Hematopoietic multipotent progenitor cell treated with erythropoietin and hydrocortisone succinate and interleukin-3 and kit ligand, for 6 days (in vitro differentiated cells): Measurements from ENCODE around the gene PRKAR1A.

Experiments
- DNase-seq: peaks from one replicate; pipeline ENCODE4 v3.0.0-alpha.2; 2015

Gene PRKAR1A

GRCh38 chr17:68544111-68544915 lies 32.1 kb downstream of the PRKAR1A start:
- DNase-seq = no peak

- no peak for DNase-seq
Measured at GRCh38 chr17:68556551-68556950, 44.3 kb downstream of the PRKAR1A start.

- no peak for DNase-seq
Measured at GRCh38 chr17:68559316-68559715, 47.1 kb downstream of the PRKAR1A start.

GRCh38 chr17:68560966-68561720 lies 48.9 kb downstream of the PRKAR1A start:
- DNase-seq = no peak

- DNase-seq = no peak
Measured at GRCh38 chr17:68562736-68563135, 50.5 kb downstream of the PRKAR1A start.

GRCh38 chr17:68564415-68565111 lies 52.3 kb downstream of the PRKAR1A start:
- DNase-seq = no peak

GRCh38 chr17:68565661-68566441 lies 53.6 kb downstream of the PRKAR1A start:
- DNase-seq = no peak

- DNase-seq = no peak
Measured at GRCh38 chr17:68566442-68566738, 54.2 kb downstream of the PRKAR1A start.

- DNase-seq = no peak
Measured at GRCh38 chr17:68567035-68567434, 54.8 kb downstream of the PRKAR1A start.

- DNase-seq = no peak
Measured at GRCh38 chr17:68567581-68567980, 55.4 kb downstream of the PRKAR1A start.

GRCh38 chr17:68568581-68568980 lies 56.4 kb downstream of the PRKAR1A start:
- no peak for DNase-seq

- no peak for DNase-seq
Measured at GRCh38 chr17:68569346-68569745, 57.1 kb downstream of the PRKAR1A start.

- no peak for DNase-seq
Measured at GRCh38 chr17:68570526-68570925, 58.3 kb downstream of the PRKAR1A start.

- DNase-seq = peak; percentile 13
Measured at GRCh38 chr17:68572138-68572842, 60.1 kb downstream of the PRKAR1A start.

- no peak for DNase-seq
Measured at GRCh38 chr17:68573338-68573737, 61.1 kb downstream of the PRKAR1A start.

- no peak for DNase-seq
Measured at GRCh38 chr17:68576137-68576536, 63.9 kb downstream of the PRKAR1A start.

GRCh38 chr17:68576811-68577496 lies 64.7 kb downstream of the PRKAR1A start:
- DNase-seq = no peak

GRCh38 chr17:68577497-68577821 lies 65.2 kb downstream of the PRKAR1A start:
- DNase-seq = no peak

GRCh38 chr17:68578236-68578635 lies 66.0 kb downstream of the PRKAR1A start:
- DNase-seq = no peak

- DNase-seq = no peak
Measured at GRCh38 chr17:68579194-68579927, 67.1 kb downstream of the PRKAR1A start.

GRCh38 chr17:68580236-68580770 lies 68.1 kb downstream of the PRKAR1A start:
- no peak for DNase-seq
